Central memory CD4-positive, alpha-beta T cell (primary cell): ENCODE data around the gene THRB.
"Not testable (repeated sequence)": the region's sequence is repeated elsewhere in the genome, so short reads cannot be mapped to it uniquely, and the experiment has no call there.

ENCODE experiments used
- DNase-seq: peaks from one replicate; pipeline ENCODE4 v3.0.0; 2022

THRB gene

GRCh38 chr3:24136624-24137310 lies 357.9 kb downstream of the THRB start:
- DNase-seq = no peak

GRCh38 chr3:24135280-24135679 lies 359.4 kb downstream of the THRB start:
- no peak for DNase-seq

- no peak for DNase-seq
Observed at GRCh38 chr3:24133942-24134341, 360.7 kb downstream of the THRB start.

GRCh38 chr3:24133436-24133835 lies 361.2 kb downstream of the THRB start:
- no peak for DNase-seq

- DNase-seq = no peak
Observed at GRCh38 chr3:24129549-24129948, 365.1 kb downstream of the THRB start.

- DNase-seq = no peak
Observed at GRCh38 chr3:24128199-24129005, 366.2 kb downstream of the THRB start.

- no peak for DNase-seq
Observed at GRCh38 chr3:24123596-24123995, 371.1 kb downstream of the THRB start.

- DNase-seq = no peak
Observed at GRCh38 chr3:24120434-24120833, 374.2 kb downstream of the THRB start.

- no peak for DNase-seq
Observed at GRCh38 chr3:24119321-24119751, 375.3 kb downstream of the THRB start.

- no peak for DNase-seq
Observed at GRCh38 chr3:24117508-24117907, 377.1 kb downstream of the THRB start.

GRCh38 chr3:24111711-24112110 lies 382.9 kb downstream of the THRB start:
- DNase-seq = no peak

GRCh38 chr3:24110051-24110450 lies 384.6 kb downstream of the THRB start:
- DNase-seq = no peak

GRCh38 chr3:24101676-24102168 lies 392.9 kb downstream of the THRB start:
- DNase-seq = no peak

- DNase-seq = no peak
Observed at GRCh38 chr3:24100696-24101402, 393.8 kb downstream of the THRB start.

GRCh38 chr3:24096695-24097290 lies 397.9 kb downstream of the THRB start:
- no peak for DNase-seq

GRCh38 chr3:24096271-24096670 lies 398.4 kb downstream of the THRB start:
- DNase-seq = no peak

GRCh38 chr3:24094818-24095217 lies 399.8 kb downstream of the THRB start:
- not testable (repeated sequence) for DNase-seq

- DNase-seq = no peak
Observed at GRCh38 chr3:24088782-24089181, 405.9 kb downstream of the THRB start.

GRCh38 chr3:24087469-24087868 lies 407.2 kb downstream of the THRB start:
- DNase-seq = no peak

GRCh38 chr3:24086617-24087404 lies 407.8 kb downstream of the THRB start:
- DNase-seq = no peak

- no peak for DNase-seq
Observed at GRCh38 chr3:24086206-24086605, 408.4 kb downstream of the THRB start.

GRCh38 chr3:24072193-24072592 lies 422.5 kb downstream of the THRB start:
- no peak for DNase-seq
